Panc1 (cell line): ENCODE results near the gene RRN3.

Experiments used
- POLR2AphosphoS5 ChIP-seq: IDR thresholded peaks from 2 replicates; pipeline ENCODE4 v1.6.1; 2012; ENCODE audit warnings: mild to moderate bottlenecking, low read depth, low read length, moderate library complexity
- SIN3A ChIP-seq: IDR thresholded peaks from 2 replicates; pipeline ENCODE4 v1.6.1; 2012; ENCODE audit warnings: low read depth, mild to moderate bottlenecking, low read length, moderate library complexity, borderline replicate concordance; ENCODE audit not compliant: insufficient read depth
- TCF7L2 ChIP-seq: IDR thresholded peaks from 2 replicates; pipeline ENCODE4 v1.6.1; 2011; ENCODE audit warnings: mild to moderate bottlenecking, low read depth, low read length, inconsistent platforms
- TF ChIP-seq, protein P1 (sequence below): fragments of 450-650 bp; IDR thresholded peaks from 2 replicates; pipeline ENCODE4 v1.5.1; 2017; ENCODE audit warnings: mild to moderate bottlenecking
- TF ChIP-seq, protein P2 (sequence below), 2 experiments: IDR thresholded peaks; 2 replicates each; pipeline ENCODE4 v1.6.1; 2011 to 2012; ENCODE audit warnings: low read depth in 2 of 2, control low read depth in 1 of 2, low read length in 1 of 2, mild to moderate bottlenecking in 1 of 2, moderate library complexity in 1 of 2; ENCODE audit not compliant: insufficient read depth in 1 of 2

DNA sequence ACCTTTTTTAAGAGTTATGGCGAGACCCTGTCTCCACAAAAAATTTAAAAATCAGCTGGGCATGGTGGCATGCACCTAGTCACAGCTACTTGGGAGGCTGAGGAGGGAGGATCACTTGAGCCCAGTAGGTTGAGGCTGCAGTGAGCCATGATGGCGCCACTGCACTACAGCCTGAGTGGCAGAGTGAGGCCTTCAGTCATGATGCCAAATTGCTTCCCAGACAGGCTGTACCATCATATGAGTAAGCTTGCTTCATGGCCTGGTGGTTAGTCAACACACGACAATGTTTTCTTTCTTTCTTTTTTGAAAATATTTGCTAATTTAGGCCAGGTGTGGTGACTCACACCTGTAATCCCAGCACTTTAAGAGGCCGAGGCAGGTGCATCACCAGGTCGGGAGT lies 50.7 kb downstream of the RRN3 start:
- TF ChIP-seq SIN3A = no peak
- TF ChIP-seq, protein P1, sequence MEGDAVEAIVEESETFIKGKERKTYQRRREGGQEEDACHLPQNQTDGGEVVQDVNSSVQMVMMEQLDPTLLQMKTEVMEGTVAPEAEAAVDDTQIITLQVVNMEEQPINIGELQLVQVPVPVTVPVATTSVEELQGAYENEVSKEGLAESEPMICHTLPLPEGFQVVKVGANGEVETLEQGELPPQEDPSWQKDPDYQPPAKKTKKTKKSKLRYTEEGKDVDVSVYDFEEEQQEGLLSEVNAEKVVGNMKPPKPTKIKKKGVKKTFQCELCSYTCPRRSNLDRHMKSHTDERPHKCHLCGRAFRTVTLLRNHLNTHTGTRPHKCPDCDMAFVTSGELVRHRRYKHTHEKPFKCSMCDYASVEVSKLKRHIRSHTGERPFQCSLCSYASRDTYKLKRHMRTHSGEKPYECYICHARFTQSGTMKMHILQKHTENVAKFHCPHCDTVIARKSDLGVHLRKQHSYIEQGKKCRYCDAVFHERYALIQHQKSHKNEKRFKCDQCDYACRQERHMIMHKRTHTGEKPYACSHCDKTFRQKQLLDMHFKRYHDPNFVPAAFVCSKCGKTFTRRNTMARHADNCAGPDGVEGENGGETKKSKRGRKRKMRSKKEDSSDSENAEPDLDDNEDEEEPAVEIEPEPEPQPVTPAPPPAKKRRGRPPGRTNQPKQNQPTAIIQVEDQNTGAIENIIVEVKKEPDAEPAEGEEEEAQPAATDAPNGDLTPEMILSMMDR = no peak
- TF ChIP-seq POLR2AphosphoS5 = no peak
- TF ChIP-seq, protein P2, sequence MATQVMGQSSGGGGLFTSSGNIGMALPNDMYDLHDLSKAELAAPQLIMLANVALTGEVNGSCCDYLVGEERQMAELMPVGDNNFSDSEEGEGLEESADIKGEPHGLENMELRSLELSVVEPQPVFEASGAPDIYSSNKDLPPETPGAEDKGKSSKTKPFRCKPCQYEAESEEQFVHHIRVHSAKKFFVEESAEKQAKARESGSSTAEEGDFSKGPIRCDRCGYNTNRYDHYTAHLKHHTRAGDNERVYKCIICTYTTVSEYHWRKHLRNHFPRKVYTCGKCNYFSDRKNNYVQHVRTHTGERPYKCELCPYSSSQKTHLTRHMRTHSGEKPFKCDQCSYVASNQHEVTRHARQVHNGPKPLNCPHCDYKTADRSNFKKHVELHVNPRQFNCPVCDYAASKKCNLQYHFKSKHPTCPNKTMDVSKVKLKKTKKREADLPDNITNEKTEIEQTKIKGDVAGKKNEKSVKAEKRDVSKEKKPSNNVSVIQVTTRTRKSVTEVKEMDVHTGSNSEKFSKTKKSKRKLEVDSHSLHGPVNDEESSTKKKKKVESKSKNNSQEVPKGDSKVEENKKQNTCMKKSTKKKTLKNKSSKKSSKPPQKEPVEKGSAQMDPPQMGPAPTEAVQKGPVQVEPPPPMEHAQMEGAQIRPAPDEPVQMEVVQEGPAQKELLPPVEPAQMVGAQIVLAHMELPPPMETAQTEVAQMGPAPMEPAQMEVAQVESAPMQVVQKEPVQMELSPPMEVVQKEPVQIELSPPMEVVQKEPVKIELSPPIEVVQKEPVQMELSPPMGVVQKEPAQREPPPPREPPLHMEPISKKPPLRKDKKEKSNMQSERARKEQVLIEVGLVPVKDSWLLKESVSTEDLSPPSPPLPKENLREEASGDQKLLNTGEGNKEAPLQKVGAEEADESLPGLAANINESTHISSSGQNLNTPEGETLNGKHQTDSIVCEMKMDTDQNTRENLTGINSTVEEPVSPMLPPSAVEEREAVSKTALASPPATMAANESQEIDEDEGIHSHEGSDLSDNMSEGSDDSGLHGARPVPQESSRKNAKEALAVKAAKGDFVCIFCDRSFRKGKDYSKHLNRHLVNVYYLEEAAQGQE (IDR thresholded peaks at IDR 0.05; ENCODE audit: insufficient read depth in 1 of 2, low read depth in 2 of 2, low read length in 1 of 2) = no peak
- TF ChIP-seq TCF7L2 = no peak
